ENCODE measurements around the gene CDK2.

DNA sequence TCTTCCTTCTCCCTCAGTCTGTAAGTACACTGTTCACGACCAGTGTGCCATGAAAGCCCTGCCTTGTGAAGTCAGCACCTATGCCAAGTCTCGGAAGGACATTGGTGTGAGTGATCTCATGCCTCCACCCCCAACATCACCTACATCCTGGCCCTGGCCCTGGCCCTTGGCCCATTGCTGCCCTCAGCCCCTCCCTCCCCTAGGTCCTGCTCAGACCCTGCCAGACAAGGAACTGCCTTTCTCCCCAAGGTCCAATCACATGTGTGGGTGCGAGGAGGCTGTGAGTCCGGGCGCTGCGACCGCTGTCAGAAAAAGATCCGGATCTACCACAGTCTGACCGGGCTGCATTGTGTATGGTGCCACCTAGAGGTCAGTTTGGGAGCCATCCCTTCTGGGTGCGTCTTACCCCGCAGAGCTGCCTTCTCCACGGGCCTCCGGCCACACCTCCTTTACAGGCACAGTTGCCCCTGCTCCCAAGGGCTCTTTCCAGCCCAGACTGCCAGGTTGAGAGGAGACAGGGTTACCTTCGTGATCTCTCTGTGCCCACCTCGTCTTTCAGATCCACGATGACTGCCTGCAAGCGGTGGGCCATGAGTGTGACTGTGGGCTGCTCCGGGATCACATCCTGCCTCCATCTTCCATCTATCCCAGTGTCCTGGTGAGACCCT is 26.4 kb upstream of the CDK2 start:
- TF ChIP-seq, protein P1, sequence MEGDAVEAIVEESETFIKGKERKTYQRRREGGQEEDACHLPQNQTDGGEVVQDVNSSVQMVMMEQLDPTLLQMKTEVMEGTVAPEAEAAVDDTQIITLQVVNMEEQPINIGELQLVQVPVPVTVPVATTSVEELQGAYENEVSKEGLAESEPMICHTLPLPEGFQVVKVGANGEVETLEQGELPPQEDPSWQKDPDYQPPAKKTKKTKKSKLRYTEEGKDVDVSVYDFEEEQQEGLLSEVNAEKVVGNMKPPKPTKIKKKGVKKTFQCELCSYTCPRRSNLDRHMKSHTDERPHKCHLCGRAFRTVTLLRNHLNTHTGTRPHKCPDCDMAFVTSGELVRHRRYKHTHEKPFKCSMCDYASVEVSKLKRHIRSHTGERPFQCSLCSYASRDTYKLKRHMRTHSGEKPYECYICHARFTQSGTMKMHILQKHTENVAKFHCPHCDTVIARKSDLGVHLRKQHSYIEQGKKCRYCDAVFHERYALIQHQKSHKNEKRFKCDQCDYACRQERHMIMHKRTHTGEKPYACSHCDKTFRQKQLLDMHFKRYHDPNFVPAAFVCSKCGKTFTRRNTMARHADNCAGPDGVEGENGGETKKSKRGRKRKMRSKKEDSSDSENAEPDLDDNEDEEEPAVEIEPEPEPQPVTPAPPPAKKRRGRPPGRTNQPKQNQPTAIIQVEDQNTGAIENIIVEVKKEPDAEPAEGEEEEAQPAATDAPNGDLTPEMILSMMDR (IDR thresholded peaks at IDR 0.05) = peak; percentile 87 to 94 (median 91)
- peak in 1 of 3 donors; percentile 15 for TF ChIP-seq POLR2A (IDR thresholded peaks at IDR 0.05)
